SK-N-SH treated with all-trans-retinoic acid at 6 μM for 48 hours (cell line): Measurements from ENCODE around the gene MALT1.
"Not testable (repeated sequence)": the region's sequence is repeated elsewhere in the genome, so short reads cannot be mapped to it uniquely, and the experiment has no call there.

Source experiments
- ATAC-seq: fragments of 200-7000 bp; cut with Tn5 transposase; 3 replicates; pipeline ENCODE4 v1.9.1; 2020; ENCODE audit warnings: mild to moderate bottlenecking, moderate library complexity
- ARNTL ChIP-seq: fragments of 450-650 bp; formaldehyde crosslinking; IDR thresholded peaks from 2 replicates; pipeline ENCODE4 v1.5.0; 2020; ENCODE audit warnings: low read depth, mild to moderate bottlenecking, moderate library complexity, borderline replicate concordance
- BACH2 ChIP-seq: fragments of 250-450 bp; sonication (Bioruptor Pico); IDR thresholded peaks from 2 replicates; pipeline ENCODE4 v1.9.0; 2021; ENCODE audit warnings: mild to moderate bottlenecking, borderline replicate concordance
- CSDC2 ChIP-seq: fragments of 250-450 bp; sonication (Bioruptor Pico); IDR thresholded peaks from 2 replicates; pipeline ENCODE4 v1.5.0; 2020; ENCODE audit warnings: mild to moderate bottlenecking, moderate library complexity
- ESRRG ChIP-seq: fragments of 250-450 bp; sonication (Bioruptor Pico); IDR thresholded peaks from 2 replicates; pipeline ENCODE4 v1.6.1; 2021; ENCODE audit warnings: mild to moderate bottlenecking
- ISL1 ChIP-seq: fragments of 250-450 bp; sonication (Bioruptor Pico); IDR thresholded peaks from 2 replicates; pipeline ENCODE4 v2.1.2; 2022; ENCODE audit warnings: mild to moderate bottlenecking, moderate library complexity
- OSR1 ChIP-seq: fragments of 250-450 bp; sonication (Bioruptor Pico); IDR thresholded peaks from 2 replicates; pipeline ENCODE4 v1.8.0; 2022; ENCODE audit warnings: moderate library complexity, mild to moderate bottlenecking, inconsistent platforms
- PPARA ChIP-seq: fragments of 250-450 bp; sonication (Bioruptor Pico); IDR thresholded peaks from 2 replicates; pipeline ENCODE4 v1.5.0; 2020; ENCODE audit warnings: mild to moderate bottlenecking, borderline replicate concordance
- RARB ChIP-seq: fragments of 250-450 bp; sonication (Bioruptor Pico); IDR thresholded peaks from 2 replicates; pipeline ENCODE4 v1.8.0; 2021; ENCODE audit warnings: mild to moderate bottlenecking, moderate library complexity
- TCF4 ChIP-seq: fragments of 250-450 bp; sonication (Bioruptor Pico); IDR thresholded peaks from 2 replicates; pipeline ENCODE4 v1.8.0; 2021; ENCODE audit warnings: mild to moderate bottlenecking, moderate library complexity, borderline replicate concordance
- TOX ChIP-seq: fragments of 250-450 bp; sonication (Bioruptor Pico); IDR thresholded peaks from 2 replicates; pipeline ENCODE4 v1.8.0; 2021; ENCODE audit warnings: mild to moderate bottlenecking, moderate library complexity, borderline replicate concordance
- ZC3H10 ChIP-seq: fragments of 250-450 bp; sonication (Bioruptor Pico); IDR thresholded peaks from 2 replicates; pipeline ENCODE4 v1.5.1; 2021; ENCODE audit warnings: mild to moderate bottlenecking, moderate library complexity
- ZFP30 ChIP-seq: fragments of 450-650 bp; formaldehyde crosslinking; IDR thresholded peaks from 2 replicates; pipeline ENCODE4 v1.5.0; 2022; ENCODE audit warnings: mild to moderate bottlenecking, moderate library complexity
- ZNF70 ChIP-seq: fragments of 450-650 bp; formaldehyde crosslinking; IDR thresholded peaks from 2 replicates; pipeline ENCODE4 v1.5.0; 2020; ENCODE audit warnings: mild to moderate bottlenecking, moderate library complexity
- ZNF8 ChIP-seq: fragments of 450-650 bp; formaldehyde crosslinking; IDR thresholded peaks from 2 replicates; pipeline ENCODE4 v1.5.0; 2020; ENCODE audit warnings: mild to moderate bottlenecking, moderate library complexity
- TF ChIP-seq, protein P1 (sequence below): fragments of 250-450 bp; sonication (Bioruptor Pico); IDR thresholded peaks from 2 replicates; pipeline ENCODE4 v1.8.0; 2020; ENCODE audit warnings: mild to moderate bottlenecking, moderate library complexity, borderline replicate concordance
- TF ChIP-seq, protein P2 (sequence below): fragments of 250-450 bp; sonication (Bioruptor Pico); IDR thresholded peaks from 2 replicates; pipeline ENCODE4 v1.8.0; 2021; ENCODE audit warnings: low read depth, mild to moderate bottlenecking, moderate library complexity, borderline replicate concordance
- TF ChIP-seq, protein P3 (sequence below): fragments of 250-450 bp; sonication (Bioruptor Pico); IDR thresholded peaks from 2 replicates; pipeline ENCODE4 v1.5.0; 2020; ENCODE audit warnings: mild to moderate bottlenecking, moderate library complexity
- TF ChIP-seq, protein P4 (sequence below): fragments of 250-450 bp; sonication (Bioruptor Pico); IDR thresholded peaks from 2 replicates; pipeline ENCODE4 v1.5.1; 2021; ENCODE audit warnings: mild to moderate bottlenecking, moderate library complexity

Gene MALT1

DNA sequence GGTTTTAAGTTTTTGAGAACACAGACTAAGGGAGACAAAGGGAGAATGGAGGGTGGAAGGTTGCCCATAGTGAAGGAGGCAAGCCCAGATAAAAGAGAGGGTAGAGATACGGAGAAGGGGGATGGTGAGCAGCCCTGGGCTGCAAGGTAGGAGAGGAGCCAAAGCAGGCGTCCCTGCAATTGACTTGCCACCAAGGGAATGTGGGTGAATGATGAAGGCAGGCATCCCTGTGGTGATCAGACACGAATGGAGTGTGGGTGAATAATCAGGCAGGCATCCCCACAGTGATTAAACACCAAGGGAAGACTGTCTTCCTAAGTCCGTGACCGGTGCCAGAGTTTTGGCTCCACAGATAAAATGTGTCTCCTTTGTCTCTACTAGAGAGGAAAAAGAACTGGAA, 25.9 kb upstream of the MALT1 start:
- ATAC-seq = no peak

DNA sequence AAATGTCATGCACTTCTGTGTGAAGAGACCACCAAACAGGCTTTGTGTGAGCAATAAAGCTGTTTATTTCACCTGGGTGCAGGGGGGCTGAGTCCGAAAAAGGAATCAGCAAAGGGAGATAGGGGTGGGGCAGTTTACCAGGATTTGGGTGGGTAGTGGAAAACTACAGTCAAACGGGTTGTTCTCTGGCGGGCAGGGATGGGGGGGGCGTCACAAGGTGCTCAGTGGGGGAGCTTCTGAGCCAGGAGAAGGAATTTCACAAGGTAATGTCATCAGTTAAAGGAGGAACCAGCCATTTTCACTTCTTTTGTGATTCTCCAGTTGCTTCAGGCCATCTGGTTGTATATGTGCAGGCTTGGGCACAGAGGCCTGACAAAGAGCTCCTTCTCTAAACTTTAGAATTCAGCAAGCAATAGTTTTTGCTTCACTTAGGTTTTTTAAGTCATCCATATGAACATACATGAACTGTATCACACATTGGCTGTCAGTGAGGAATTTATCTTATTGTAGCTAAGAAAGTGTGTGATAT, 24.9 kb upstream of the MALT1 start:
- no peak for ATAC-seq
- TF ChIP-seq ISL1 (CRISPR knock-in tag) = no peak
- TF ChIP-seq, all 23 proteins: peak for 0

More for the DNA sequence above, 25.9 kb upstream of the MALT1 start:
- TF ChIP-seq, protein P1, sequence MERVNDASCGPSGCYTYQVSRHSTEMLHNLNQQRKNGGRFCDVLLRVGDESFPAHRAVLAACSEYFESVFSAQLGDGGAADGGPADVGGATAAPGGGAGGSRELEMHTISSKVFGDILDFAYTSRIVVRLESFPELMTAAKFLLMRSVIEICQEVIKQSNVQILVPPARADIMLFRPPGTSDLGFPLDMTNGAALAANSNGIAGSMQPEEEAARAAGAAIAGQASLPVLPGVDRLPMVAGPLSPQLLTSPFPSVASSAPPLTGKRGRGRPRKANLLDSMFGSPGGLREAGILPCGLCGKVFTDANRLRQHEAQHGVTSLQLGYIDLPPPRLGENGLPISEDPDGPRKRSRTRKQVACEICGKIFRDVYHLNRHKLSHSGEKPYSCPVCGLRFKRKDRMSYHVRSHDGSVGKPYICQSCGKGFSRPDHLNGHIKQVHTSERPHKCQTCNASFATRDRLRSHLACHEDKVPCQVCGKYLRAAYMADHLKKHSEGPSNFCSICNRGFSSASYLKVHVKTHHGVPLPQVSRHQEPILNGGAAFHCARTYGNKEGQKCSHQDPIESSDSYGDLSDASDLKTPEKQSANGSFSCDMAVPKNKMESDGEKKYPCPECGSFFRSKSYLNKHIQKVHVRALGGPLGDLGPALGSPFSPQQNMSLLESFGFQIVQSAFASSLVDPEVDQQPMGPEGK = no peak
- TF ChIP-seq ESRRG (CRISPR knock-in tag) (no peak), TCF4 (CRISPR knock-in tag) (no peak), ISL1 (CRISPR knock-in tag) (no peak), ZC3H10 (CRISPR knock-in tag) (no peak), CSDC2 (CRISPR knock-in tag) (no peak), RARB (CRISPR knock-in tag) (no peak), PPARA (CRISPR knock-in tag) (no peak), ZFP30 (CRISPR knock-in tag) (no peak), ZNF70 (CRISPR knock-in tag) (no peak), OSR1 (CRISPR knock-in tag) (no peak), TOX (CRISPR knock-in tag) (no peak), BACH2 (CRISPR knock-in tag) (no peak), ZNF8 (CRISPR knock-in tag) (no peak), ARNTL (CRISPR knock-in tag) (no peak)
- TF ChIP-seq, protein P2, sequence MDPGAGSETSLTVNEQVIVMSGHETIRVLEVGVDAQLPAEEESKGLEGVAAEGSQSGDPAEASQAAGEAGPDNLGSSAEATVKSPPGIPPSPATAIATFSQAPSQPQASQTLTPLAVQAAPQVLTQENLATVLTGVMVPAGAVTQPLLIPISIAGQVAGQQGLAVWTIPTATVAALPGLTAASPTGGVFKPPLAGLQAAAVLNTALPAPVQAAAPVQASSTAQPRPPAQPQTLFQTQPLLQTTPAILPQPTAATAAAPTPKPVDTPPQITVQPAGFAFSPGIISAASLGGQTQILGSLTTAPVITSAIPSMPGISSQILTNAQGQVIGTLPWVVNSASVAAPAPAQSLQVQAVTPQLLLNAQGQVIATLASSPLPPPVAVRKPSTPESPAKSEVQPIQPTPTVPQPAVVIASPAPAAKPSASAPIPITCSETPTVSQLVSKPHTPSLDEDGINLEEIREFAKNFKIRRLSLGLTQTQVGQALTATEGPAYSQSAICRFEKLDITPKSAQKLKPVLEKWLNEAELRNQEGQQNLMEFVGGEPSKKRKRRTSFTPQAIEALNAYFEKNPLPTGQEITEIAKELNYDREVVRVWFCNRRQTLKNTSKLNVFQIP = no peak
- TF ChIP-seq, protein P3, sequence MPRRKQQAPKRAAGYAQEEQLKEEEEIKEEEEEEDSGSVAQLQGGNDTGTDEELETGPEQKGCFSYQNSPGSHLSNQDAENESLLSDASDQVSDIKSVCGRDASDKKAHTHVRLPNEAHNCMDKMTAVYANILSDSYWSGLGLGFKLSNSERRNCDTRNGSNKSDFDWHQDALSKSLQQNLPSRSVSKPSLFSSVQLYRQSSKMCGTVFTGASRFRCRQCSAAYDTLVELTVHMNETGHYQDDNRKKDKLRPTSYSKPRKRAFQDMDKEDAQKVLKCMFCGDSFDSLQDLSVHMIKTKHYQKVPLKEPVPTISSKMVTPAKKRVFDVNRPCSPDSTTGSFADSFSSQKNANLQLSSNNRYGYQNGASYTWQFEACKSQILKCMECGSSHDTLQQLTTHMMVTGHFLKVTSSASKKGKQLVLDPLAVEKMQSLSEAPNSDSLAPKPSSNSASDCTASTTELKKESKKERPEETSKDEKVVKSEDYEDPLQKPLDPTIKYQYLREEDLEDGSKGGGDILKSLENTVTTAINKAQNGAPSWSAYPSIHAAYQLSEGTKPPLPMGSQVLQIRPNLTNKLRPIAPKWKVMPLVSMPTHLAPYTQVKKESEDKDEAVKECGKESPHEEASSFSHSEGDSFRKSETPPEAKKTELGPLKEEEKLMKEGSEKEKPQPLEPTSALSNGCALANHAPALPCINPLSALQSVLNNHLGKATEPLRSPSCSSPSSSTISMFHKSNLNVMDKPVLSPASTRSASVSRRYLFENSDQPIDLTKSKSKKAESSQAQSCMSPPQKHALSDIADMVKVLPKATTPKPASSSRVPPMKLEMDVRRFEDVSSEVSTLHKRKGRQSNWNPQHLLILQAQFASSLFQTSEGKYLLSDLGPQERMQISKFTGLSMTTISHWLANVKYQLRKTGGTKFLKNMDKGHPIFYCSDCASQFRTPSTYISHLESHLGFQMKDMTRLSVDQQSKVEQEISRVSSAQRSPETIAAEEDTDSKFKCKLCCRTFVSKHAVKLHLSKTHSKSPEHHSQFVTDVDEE = no peak

DNA sequence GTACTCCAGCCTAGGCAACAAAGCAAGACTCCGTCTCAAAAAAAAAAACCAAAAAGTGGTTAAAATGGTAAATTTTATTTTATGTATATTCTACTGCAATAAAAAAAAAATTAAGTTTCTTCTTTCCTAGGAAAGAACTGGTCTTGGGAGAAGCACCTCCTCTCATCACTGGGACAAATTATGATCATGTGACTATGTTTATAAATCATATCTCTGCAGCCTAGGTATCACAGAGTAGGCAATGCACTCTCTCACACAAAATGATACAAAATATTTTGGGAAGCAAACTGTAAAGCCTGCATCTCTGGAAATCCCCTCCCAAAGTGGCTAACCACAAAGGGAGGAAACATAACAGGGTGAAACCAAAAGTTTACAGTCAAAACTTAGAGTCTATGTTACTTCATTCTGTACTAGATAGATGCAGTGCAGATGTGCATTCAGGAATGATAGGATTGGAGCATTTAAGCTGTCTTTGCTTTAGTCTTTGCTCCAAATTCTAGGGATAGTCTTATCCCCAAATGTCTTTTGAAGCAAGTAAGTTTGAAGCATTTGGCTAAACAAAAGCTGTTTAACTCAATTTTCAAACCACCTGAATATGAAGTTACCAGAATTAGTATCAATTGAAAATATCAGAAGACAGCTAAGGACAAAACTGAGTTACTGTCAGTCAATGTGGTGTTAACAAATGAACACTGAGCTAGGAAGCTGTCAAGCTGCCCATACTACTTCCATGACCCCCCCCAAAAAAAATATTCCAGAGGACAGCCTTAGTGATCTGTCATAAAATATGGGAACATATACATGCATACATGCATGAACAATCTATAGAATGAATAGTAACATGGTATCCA, 21.1 kb upstream of the MALT1 start:
- no peak for ATAC-seq
- no peak for TF ChIP-seq TOX (CRISPR knock-in tag)
- TF ChIP-seq TCF4 (CRISPR knock-in tag) = no peak
- no peak for TF ChIP-seq BACH2 (CRISPR knock-in tag)
- TF ChIP-seq, protein P4, sequence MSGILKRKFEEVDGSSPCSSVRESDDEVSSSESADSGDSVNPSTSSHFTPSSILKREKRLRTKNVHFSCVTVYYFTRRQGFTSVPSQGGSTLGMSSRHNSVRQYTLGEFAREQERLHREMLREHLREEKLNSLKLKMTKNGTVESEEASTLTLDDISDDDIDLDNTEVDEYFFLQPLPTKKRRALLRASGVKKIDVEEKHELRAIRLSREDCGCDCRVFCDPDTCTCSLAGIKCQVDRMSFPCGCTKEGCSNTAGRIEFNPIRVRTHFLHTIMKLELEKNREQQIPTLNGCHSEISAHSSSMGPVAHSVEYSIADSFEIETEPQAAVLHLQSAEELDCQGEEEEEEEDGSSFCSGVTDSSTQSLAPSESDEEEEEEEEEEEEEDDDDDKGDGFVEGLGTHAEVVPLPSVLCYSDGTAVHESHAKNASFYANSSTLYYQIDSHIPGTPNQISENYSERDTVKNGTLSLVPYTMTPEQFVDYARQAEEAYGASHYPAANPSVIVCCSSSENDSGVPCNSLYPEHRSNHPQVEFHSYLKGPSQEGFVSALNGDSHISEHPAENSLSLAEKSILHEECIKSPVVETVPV (CRISPR knock-in tag) = no peak
- TF ChIP-seq, protein P1 = no peak
- no peak for TF ChIP-seq ZC3H10 (CRISPR knock-in tag)

DNA sequence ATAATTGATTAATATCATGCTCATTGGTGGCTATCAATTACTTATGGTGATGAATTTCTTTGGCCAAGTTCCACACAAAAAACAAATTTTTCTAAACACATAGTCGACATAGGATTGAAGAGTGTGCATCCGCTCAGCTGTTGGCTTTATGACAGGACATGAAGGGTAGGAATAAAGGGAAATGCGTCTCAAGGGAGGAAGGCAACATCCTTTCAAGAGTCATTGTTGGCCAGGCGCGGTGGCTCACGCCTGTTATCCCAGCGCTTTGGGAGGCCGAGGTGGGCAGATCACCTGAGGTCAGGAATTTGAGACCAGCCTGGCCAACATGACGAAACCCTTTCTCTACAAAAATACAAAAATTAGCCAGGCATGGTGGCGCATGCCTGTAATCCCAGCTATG, 20.4 kb upstream of the MALT1 start:
- not testable (repeated sequence) for ATAC-seq

DNA sequence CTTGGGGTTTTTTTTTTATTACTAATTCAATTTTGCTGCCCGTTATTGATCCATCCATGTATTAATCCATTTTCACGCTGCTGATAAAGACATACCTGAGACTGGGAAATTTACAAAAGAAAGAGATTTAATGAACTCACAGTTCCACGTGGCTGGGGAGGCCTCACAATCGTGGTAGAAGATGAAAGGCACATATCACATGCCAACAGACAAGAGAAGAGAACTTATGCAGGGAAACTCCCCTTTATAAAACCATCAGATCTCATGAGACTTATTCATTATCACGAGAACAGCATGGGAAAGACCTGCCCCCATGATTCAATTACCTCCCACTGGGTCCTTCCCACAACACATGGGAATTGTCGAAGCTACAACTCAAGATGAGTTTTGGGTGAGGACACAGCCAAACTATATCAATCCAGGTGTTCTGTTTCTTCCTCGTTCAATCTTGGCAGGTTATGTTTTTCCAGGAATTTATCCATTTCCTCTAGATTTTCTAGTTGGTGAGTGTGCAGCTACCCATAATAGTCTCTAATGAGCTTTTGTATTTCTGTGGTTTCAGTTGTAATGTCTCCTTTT, 18.0 kb upstream of the MALT1 start:
- ATAC-seq = not testable (repeated sequence)
